ENCODE data around the gene SUPV3L1. TPM values are rescaled to one million over a fixed set of nuclear protein-coding genes. Genes with fewer than 3 reads are reported as not detected.
A peak's percentile ranks its signal among the peaks of the same experiment; 100 is the strongest.
"Not testable (repeated sequence)": the region's sequence is repeated elsewhere in the genome, so short reads cannot be mapped to it uniquely, and the experiment has no call there.

SUPV3L1 gene
- total RNA-seq, 3 donors from 2014 or later (not counting 1 experiment from before 2014, with no cell fraction given) = 56.6 to 104 (median 67.1) TPM

- Histone ChIP-seq H3K4me3 (ENCODE audit: low read length) (no peak overlapping the region), H3K4me1 (ENCODE audit: control insufficient read depth, insufficient read depth, low read length) (no peaks in the 10 kb centered on the region), H3K9me3 (ENCODE audit: control insufficient read depth, insufficient read depth, low read length) (no peaks in the 10 kb centered on the region), H3K27me3 (ENCODE audit: control insufficient read depth, insufficient read depth, low read length) (no peaks in the 10 kb centered on the region), H3K36me3 (ENCODE audit: control insufficient read depth, insufficient read depth, low read length) (peaks cover 13% of the 10 kb centered on the region), H3K27ac (ENCODE audit: low read length) (no peak overlapping the region)
- H3K36me3 Mint-ChIP-seq = no peaks in the 10 kb centered on the region
- no peak overlapping the region for H3K4me3 Mint-ChIP-seq
- H3K27me3 Mint-ChIP-seq (ENCODE audit: low read depth in 2 of 2) = no peaks in the 10 kb centered on the region
- H3K27ac Mint-ChIP-seq = peak overlapping the region; percentile 47
- ATAC-seq (no peak), DNase-seq (no peak)
- H3K9me3 Mint-ChIP-seq = no peaks in the 10 kb centered on the region
- no peak for TF ChIP-seq CTCF (IDR thresholded peaks at IDR 0.05)
- 67% methylated on average over 1 of the region's 1 CpG for WGBS (ENCODE audit: insufficient coverage)
- intact Hi-C loops (cut with micrococcal nuclease) = no loop called here
- peaks cover 50 to 56% of the 10 kb centered on the region in 2 donors for H3K4me1 Mint-ChIP-seq
These were observed 38.7 kb upstream of the SUPV3L1 start for GRCh38 chr10:69141304-69141703.

GRCh38 chr10:69142074-69142473, 38.0 kb upstream of the SUPV3L1 start:
- H3K4me3 ChIP-seq (ENCODE audit: low read length); H3K9me3 ChIP-seq (ENCODE audit: control insufficient read depth, insufficient read depth, low read length); H3K36me3 Mint-ChIP-seq; H3K27me3 Mint-ChIP-seq (ENCODE audit: low read depth in 2 of 2); H3K9me3 Mint-ChIP-seq; DNase-seq; H3K27ac ChIP-seq (ENCODE audit: low read length); H3K4me3 Mint-ChIP-seq; H3K36me3 ChIP-seq (ENCODE audit: control insufficient read depth, insufficient read depth, low read length); H3K27me3 ChIP-seq (ENCODE audit: control insufficient read depth, insufficient read depth, low read length); intact Hi-C loops (cut with micrococcal nuclease); ATAC-seq; H3K4me1 ChIP-seq (ENCODE audit: control insufficient read depth, insufficient read depth, low read length): not testable (repeated sequence)
- WGBS (ENCODE audit: insufficient coverage) = 100% methylated on average over 1 of the region's 3 CpGs
- peak overlapping the region in 1 of 2 donors; percentile 63 for H3K27ac Mint-ChIP-seq
- H3K4me1 Mint-ChIP-seq = peaks cover 58 to 62% of the 10 kb centered on the region in 2 donors

DNA sequence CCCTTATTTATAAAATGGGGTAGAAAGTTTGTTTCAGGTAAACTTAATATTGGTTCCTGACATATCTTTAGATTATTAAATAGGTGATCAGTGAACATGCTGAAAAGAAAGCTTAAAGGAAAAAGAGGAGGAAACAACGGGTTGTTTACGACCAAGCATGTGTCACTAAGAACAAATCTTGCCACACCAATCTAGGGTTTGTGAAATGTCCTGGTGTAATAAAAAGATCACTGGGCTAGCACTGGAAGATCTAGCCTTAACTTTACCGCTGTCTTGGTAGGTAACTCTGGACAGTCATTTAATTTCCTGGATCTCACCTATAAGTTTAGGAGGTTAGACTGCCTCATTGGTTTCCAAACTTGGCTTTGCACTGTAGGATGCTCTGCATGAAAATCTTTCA, 37.1 kb upstream of the SUPV3L1 start:
- H3K9me3 ChIP-seq (ENCODE audit: control insufficient read depth, insufficient read depth, low read length) = no peaks in the 10 kb centered on the region
- H3K4me1 ChIP-seq (ENCODE audit: control insufficient read depth, insufficient read depth, low read length) = no peaks in the 10 kb centered on the region
- Mint-ChIP-seq H3K27me3 (ENCODE audit: low read depth in 2 of 2) (no peaks in the 10 kb centered on the region), H3K27ac (peak overlapping the region; percentile 2 to 63), H3K36me3 (no peaks in the 10 kb centered on the region), H3K4me1 (peaks cover 62% of the 10 kb centered on the region in 2 donors), H3K9me3 (no peaks in the 10 kb centered on the region), H3K4me3 (no peak overlapping the region)
- ATAC-seq = no peak
- no peaks in the 10 kb centered on the region for H3K27me3 ChIP-seq (ENCODE audit: control insufficient read depth, insufficient read depth, low read length)
- no peak overlapping the region for H3K27ac ChIP-seq (ENCODE audit: low read length)
- TF ChIP-seq CTCF (IDR thresholded peaks at IDR 0.05) = no peak
- no peak overlapping the region for H3K4me3 ChIP-seq (ENCODE audit: low read length)
- no peaks in the 10 kb centered on the region for H3K36me3 ChIP-seq (ENCODE audit: control insufficient read depth, insufficient read depth, low read length)
- DNase-seq = no peak
- WGBS (ENCODE audit: insufficient coverage) = 50% methylated on average over 2 of the region's 3 CpGs
- intact Hi-C loops (cut with micrococcal nuclease) = no loop called here

GRCh38 chr10:69145329-69145728, 34.7 kb upstream of the SUPV3L1 start:
- Histone ChIP-seq H3K27ac (ENCODE audit: low read length) (no peak overlapping the region), H3K9me3 (ENCODE audit: control insufficient read depth, insufficient read depth, low read length) (no peaks in the 10 kb centered on the region), H3K4me3 (ENCODE audit: low read length) (no peak overlapping the region), H3K4me1 (ENCODE audit: control insufficient read depth, insufficient read depth, low read length) (peaks cover 7% of the 10 kb centered on the region), H3K27me3 (ENCODE audit: control insufficient read depth, insufficient read depth, low read length) (no peaks in the 10 kb centered on the region), H3K36me3 (ENCODE audit: control insufficient read depth, insufficient read depth, low read length) (no peaks in the 10 kb centered on the region)
- WGBS (ENCODE audit: insufficient coverage) = no CpG with 5 or more reads among the region's 1 CpG
- intact Hi-C loops (cut with micrococcal nuclease) = no loop called here
- Mint-ChIP-seq H3K9me3 (no peaks in the 10 kb centered on the region), H3K4me1 (peaks cover 63 to 69% of the 10 kb centered on the region in 2 donors), H3K27me3 (ENCODE audit: low read depth in 2 of 2) (no peaks in the 10 kb centered on the region), H3K27ac (peak overlapping the region; percentile 14 to 50), H3K36me3 (no peaks in the 10 kb centered on the region), H3K4me3 (no peak overlapping the region)
- no peak for ATAC-seq
- no peak for TF ChIP-seq CTCF (IDR thresholded peaks at IDR 0.05)
- no peak for DNase-seq

Data from natural killer cell (primary cell).